HFFc6 (cell line): Measurements from ENCODE around the gene CASR. TPM values are rescaled to one million over a fixed set of nuclear protein-coding genes. Genes with fewer than 3 reads are reported as not detected.

Source experiments
- DNase-seq: peaks from one replicate; pipeline ENCODE4 v3.0.0-alpha.2; 2018
- H3K27ac Mint-ChIP-seq: 2 replicates; pipeline ENCODE4 v1.8.0; 2020; ENCODE audit warnings: mild to moderate bottlenecking, mixed read lengths
- H3K27me3 Mint-ChIP-seq: 2 replicates; pipeline ENCODE4 v1.8.0; 2021; ENCODE audit warnings: mild to moderate bottlenecking, moderate library complexity, mixed read lengths; ENCODE audit not compliant: insufficient read depth
- H3K36me3 Mint-ChIP-seq: 2 replicates; pipeline ENCODE4 v1.8.0; 2021; ENCODE audit warnings: low read depth, mixed read lengths
- H3K4me1 Mint-ChIP-seq: 2 replicates; pipeline ENCODE4 v1.8.0; 2020; ENCODE audit warnings: low read depth, mixed read lengths
- H3K4me3 Mint-ChIP-seq: 2 replicates; pipeline ENCODE4 v1.8.0; 2020; ENCODE audit warnings: mild to moderate bottlenecking, moderate library complexity, mixed read lengths
- H3K9me3 Mint-ChIP-seq: 2 replicates; pipeline ENCODE4 v1.8.0; 2020; ENCODE audit warnings: mild to moderate bottlenecking, mixed read lengths
- CTCF ChIP-seq: fragments of 200-600 bp; sonication (generic); IDR thresholded peaks from 2 replicates; pipeline ENCODE4 v1.5.0; 2021; ENCODE audit warnings: antibody characterized with exemption, mild to moderate bottlenecking
- total RNA-seq, 6 experiments: library from RNA; stranded (reverse); fragmentation: NEBNext Ultra II Directional; extraction: Animal tissue kit (Norgen Biotek cat#: 25700); gene quantifications; 2 replicates in 1 of 6; 3 replicates in 5 of 6; pipeline ENCODE4 v1.2.3, GENCODE V29; 2021

Gene CASR
- total RNA-seq, 6 experiments from 2014 or later: 0.03 TPM; not detected in 5

GRCh38 chr3:122314228-122314876 lies 130.9 kb downstream of the CASR start:
- Mint-ChIP-seq H3K36me3 (no peaks in the 10 kb centered on the region), H3K4me3 (no peak overlapping the region), H3K9me3 (no peaks in the 10 kb centered on the region), H3K27me3 (peaks cover 13% of the 10 kb centered on the region), H3K27ac (no peak overlapping the region), H3K4me1 (no peaks in the 10 kb centered on the region)
- DNase-seq: no peak
- TF ChIP-seq CTCF: no peak

GRCh38 chr3:122315619-122316018 lies 132.2 kb downstream of the CASR start:
- peaks cover 13% of the 10 kb centered on the region for H3K27me3 Mint-ChIP-seq
- H3K4me1 Mint-ChIP-seq: no peaks in the 10 kb centered on the region
- DNase-seq: no peak
- no peaks in the 10 kb centered on the region for H3K9me3 Mint-ChIP-seq
- no peak overlapping the region for H3K27ac Mint-ChIP-seq
- no peaks in the 10 kb centered on the region for H3K36me3 Mint-ChIP-seq
- no peak overlapping the region for H3K4me3 Mint-ChIP-seq
- no peak for TF ChIP-seq CTCF

- Mint-ChIP-seq H3K27me3 (peaks cover 8% of the 10 kb centered on the region), H3K27ac (no peak overlapping the region), H3K36me3 (no peaks in the 10 kb centered on the region), H3K4me1 (no peaks in the 10 kb centered on the region), H3K4me3 (no peak overlapping the region), H3K9me3 (no peaks in the 10 kb centered on the region)
- no peak for DNase-seq
- no peak for TF ChIP-seq CTCF
Observed at GRCh38 chr3:122316368-122316767, 132.9 kb downstream of the CASR start.

- Mint-ChIP-seq H3K4me1 (no peaks in the 10 kb centered on the region), H3K27ac (no peak overlapping the region), H3K4me3 (no peak overlapping the region), H3K36me3 (no peaks in the 10 kb centered on the region), H3K9me3 (no peaks in the 10 kb centered on the region), H3K27me3 (peaks cover 5% of the 10 kb centered on the region)
- TF ChIP-seq CTCF: no peak
- no peak for DNase-seq
Observed at GRCh38 chr3:122318620-122319019, 135.2 kb downstream of the CASR start.

- Mint-ChIP-seq H3K36me3 (no peaks in the 10 kb centered on the region), H3K27me3 (no peaks in the 10 kb centered on the region; the same call in none of the 2 replicates), H3K9me3 (no peaks in the 10 kb centered on the region), H3K27ac (no peak overlapping the region), H3K4me3 (no peak overlapping the region), H3K4me1 (peaks cover 5% of the 10 kb centered on the region; the same call in 1 of the 2 replicates)
- DNase-seq: no peak
- TF ChIP-seq CTCF: no peak
Observed at GRCh38 chr3:122322095-122323075, 138.9 kb downstream of the CASR start.
